HG03135 (cell line): ENCODE results near the gene NECTIN4.
"Not testable (repeated sequence)": the region's sequence is repeated elsewhere in the genome, so short reads cannot be mapped to it uniquely, and the experiment has no call there.

Source experiments
- ATAC-seq: cut with Tn5 transposase; IDR thresholded peaks from one replicate; pipeline ENCODE4 v1.9.1; 2021; ENCODE audit warnings: mild to moderate bottlenecking, moderate library complexity; ENCODE audit not compliant: unreplicated experiment

The NECTIN4 gene

DNA sequence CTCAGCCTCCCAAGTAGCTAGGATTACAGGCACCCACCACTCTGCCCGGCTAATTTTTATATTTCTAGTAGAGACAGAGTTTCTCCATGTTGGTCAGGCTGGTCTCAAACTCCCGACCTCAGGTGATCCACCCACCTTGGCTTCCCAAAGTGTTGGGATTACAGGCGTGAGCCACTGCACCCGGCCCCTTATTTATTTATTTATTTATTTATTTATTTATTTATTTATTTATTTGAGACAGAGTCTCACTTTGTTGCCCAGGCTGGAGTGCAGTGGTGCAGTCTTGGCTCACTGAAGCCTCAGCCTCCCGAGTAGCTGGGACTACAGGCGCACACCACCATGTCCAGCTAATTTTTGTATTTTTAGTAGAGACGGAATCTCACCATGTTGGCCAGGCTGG, 23.7 kb downstream of the NECTIN4 start:
- ATAC-seq: not testable (repeated sequence)

DNA sequence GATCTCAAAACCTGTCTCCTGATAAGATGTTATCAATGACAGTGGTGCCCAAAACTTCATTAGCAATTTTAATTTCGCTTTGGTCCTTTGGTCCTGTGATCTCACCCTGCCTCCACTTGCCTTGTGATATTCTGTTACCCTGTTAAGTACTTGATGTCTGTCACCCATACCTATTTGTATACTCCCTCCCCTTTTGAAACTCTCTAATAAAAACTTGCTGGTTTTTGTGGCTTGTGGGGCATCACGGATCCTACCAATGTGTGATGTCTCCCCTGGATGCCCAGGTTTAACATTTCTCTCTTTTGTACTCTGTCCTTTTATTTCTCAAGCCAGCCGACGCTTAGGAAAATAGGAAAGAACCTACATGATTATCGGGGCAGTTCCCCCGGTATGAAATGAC, 25.4 kb downstream of the NECTIN4 start:
- ATAC-seq: not testable (repeated sequence)

DNA sequence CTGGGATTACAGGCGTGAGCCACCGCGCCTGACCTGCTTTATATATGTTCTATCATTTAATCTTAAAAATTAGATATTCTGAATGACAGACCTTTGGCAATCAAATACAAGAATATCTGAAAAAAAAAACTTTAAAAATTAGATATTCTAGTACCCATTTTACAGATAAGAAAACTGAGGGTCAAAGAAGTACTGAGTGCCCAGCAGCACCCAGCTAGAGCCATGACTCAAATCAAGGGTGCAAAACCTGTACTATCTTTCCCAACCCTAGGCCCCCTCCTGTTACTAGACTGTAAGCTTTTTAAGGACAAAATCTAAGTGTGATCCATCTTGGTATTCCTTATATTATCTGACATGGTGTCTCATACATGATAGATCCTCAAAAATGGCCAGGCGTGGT, 27.9 kb downstream of the NECTIN4 start:
- ATAC-seq: no peak

DNA sequence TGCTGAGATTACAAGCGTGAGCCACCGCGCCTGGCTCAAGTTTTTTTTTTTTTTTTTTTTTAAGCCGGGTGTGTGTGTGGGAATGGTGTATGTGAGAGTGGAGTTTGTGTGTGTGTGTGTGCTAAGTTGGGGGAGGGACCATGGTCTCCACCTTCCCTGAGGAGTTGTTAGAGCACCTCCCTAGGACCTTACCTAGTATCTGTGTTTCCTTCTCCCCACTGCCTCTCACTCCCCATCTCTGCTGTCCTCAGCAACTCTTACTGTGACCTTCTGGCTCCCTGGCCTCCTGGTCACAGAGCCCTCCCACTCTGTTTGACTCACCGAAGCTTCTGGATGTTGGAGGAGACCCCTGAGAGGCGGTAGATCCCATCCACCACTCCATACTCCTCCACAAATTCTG, 30.1 kb downstream of the NECTIN4 start:
- no peak for ATAC-seq

DNA sequence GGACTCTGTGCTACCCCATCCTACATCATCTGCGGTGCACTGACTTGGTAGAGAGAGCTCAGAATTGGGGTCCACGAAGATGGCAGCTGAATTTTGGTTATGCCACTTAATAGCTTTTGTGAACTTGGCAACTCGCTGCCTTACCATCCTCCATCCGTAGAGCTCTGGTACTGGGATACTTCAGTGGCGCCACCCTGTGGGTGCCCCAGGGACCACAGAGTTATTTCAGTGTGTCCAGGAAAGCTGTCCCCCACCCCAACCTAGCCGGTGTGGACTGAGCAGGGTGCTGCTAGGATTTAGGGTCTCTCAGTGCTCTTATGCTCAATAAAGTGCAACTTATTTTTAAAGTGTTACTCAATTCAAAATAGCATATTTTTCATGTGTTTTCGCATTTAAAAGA, 34.6 kb downstream of the NECTIN4 start:
- no peak for ATAC-seq

DNA sequence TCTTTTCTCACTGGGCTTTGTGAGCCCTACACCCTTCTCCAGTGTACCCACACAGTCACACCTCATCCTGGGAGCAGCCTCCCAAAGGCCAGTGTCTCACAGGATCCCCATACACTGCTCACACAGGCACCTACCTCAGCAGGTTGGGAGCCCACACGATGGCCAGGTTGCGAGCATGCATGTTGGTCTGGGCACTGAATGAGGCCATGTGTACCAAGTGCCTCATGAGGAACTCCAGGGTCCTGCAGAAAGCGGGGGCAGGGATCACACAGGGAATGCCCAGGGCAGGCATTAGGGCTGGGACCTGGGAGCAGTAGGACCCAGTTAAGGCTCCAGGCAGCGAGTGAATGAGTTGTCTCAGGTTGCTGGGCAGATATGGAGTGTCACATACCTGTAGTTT, 35.1 kb downstream of the NECTIN4 start:
- ATAC-seq: no peak

DNA sequence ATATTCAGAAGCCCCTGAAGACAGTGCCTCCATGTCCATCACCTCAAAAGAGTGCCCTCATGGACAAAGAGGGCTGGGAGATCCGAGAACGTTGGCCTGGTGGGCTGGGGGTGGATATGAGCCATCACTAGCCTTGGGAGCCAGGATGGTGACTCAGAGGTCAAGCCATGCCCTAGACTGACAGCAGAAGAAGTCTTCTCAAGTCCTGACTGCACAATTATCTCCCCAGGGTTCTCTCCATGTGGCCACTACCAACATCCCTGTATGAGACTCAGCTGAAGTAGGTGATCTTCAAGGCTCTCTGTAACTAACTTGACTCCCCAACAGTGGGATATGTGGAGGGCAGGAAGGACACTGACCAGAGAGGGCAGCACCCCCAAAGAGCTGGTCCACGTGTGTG, 36.5 kb downstream of the NECTIN4 start:
- no peak for ATAC-seq

DNA sequence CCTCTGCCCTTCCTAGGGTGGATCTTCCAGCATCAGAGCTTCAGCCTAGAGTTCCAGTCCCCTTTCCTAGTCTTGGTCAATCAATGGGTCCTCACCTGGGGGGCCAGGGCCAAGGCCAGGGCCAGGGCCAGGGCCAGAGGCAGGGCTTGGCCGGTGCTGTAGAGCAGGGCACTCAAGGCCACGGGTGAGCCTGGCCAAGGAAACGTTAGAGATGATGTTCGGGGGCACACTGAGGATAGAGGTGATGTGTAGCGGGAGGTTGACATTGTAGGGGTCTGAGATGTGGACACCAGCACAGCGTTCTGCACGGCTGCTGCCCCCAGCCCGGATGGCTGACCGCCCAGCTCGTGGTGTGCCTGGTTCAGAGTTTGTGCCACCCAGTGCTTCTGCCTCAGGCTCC, 38.1 kb downstream of the NECTIN4 start:
- ATAC-seq: no peak

DNA sequence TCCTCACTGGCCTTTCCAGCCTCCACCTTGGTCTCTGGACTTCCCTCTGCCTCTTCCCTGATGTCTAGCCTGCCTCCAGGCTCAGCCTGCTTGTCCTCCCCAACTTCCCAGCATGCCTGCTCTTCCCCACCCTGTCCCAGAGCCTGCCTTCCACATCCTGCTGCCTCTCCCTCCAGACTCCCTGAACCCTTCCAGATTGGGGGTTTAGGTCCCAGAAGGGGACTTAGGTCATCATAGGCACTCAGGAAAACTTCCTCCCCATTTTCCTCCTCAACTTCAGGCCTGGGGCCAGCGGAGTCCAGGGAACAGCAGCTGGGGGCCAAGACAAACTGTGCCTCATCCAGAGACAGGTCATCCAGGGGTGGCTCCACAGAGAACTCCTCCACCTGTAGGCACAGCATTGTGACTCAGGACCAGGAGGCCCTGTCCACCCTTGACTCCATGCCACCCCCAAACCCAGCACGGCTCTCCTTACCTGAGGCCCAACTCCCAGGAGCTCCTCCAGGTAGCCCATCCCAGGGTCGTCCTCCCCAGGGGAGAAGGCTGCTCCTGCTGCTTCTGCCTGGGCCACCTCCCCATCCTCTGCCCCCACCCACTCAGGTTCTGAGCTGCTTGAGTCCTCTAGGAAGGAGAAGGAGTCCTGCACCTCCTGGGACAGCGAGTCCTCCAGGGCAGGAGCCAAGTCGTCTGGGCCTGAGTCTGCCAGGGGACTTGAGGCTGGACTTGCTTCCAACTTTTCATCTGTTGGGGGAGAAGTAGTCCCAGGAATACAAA, 40.2 kb downstream of the NECTIN4 start:
- no peak for ATAC-seq

DNA sequence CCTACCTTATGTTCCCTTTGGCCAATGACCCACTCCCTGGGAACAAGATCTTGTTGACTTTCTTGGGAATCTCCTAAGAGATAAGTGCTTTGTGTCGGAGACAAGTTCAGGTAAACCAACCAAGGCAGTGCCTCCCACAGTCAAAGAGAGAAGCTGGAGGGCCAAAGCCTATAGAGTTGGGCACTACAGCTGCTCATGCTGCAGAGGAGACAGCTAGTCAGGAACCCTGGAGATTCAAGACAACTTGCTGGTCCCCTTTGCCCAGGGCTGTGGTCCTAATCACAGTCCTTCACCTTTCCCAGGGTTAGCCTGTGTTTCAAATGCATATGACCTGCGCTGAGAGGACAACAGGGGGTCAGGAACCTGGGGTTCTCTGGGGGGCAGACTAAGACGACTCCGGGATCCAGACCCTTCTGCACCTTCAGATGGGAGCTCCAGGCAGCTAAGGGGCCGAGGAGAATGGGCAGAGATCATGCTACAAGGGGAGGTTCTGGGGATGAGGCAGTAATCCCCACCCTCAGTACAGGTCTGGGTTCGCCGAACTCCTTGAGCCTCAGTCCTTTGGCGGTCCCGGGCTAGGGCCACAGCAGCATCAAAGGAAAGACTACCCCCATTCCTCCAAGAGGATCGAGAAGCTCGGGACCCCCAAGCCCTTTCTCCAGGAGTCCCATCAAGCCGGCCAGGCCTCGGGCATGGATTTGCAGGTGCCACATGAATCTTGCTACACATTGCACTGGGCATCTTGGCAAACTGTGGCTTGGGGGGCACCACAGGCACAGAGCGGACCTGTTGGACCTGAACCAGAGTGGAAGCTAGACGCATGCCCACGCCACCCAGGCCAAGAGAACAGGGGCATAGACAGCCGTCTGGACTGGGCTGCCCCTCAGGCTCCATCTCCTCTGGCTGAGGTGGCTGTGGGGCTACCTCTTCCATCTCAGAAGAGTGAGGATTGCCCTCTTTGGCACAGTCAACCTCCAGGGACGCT, 41.6 kb downstream of the NECTIN4 start:
- no peak for ATAC-seq

DNA sequence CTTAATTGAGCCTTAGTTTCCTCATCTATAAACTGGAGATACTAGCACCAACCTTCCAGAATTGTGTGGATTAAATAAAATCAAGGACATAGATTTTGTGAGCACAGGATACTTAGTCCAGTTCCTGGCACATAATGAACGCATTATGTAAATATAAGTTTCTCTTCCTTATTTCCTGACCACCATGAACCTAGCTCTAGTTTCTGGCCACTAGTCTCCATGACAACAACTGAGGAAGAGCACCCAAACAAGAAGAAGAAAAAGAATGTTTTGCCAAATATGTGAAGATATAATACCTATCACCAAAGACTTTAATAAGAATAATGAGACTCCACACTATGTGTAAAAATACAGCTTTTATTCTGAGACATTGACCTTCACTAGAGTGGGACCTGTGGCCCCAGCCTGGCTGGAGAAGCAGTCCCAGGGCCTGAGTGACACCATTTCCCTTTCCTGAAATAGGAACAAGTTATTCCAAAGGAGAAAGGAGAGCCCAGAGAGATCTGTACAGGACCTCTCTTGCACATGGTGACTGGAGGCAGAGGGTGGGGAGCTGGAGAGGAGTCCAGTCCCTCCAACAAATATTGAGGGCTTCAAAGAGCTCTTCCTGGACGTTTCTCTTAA, 42.6 kb downstream of the NECTIN4 start:
- ATAC-seq: peak; percentile 38

DNA sequence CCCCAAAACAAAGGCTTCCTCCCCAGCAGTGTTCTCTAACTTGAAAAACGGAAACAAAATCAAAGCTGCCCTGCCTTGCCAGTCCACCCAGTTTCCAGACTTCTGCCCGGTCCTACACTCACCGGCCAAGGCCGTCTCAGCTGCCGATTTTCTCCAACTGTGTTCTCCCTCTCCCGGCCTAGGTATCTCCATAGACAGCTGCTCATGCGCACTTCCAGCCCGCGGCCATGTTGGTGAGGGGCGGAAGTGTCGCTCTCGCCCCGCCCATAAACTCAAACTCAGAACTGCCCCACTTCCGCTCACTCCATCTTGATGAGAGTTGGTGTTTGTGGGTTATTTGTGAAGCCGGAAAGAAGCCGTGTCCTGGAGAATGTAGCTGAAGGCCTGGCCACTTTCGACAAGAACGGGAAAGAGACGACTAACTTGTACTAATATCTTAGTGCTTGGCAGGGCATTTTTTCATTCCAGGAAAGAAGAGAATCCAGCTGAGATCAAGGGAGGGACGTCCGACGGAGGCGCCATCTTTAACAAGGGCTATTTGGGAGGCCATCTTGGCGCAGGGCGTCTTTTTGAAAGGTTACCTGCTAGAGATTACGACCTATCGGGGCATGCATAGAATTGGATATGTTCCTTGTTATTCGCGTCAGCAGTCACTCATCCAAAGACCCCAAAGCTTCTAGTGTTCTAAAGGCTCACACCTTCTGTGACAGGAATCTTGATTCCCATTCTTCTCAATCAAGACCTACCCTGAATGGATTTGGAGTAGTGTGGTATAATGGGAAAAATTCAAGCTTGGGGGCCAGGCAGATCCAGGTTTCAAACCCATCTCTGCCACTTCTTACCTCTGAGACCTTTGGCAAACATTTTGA, 43.4 kb downstream of the NECTIN4 start, which contains the start of gene USF1:
Gene USF1 (minus strand): TSS at position 242 of the 869 bp plus-strand sequence. CDS start 2,702 bp downstream, outside the sequence.
- peak; percentile 43 for ATAC-seq

DNA sequence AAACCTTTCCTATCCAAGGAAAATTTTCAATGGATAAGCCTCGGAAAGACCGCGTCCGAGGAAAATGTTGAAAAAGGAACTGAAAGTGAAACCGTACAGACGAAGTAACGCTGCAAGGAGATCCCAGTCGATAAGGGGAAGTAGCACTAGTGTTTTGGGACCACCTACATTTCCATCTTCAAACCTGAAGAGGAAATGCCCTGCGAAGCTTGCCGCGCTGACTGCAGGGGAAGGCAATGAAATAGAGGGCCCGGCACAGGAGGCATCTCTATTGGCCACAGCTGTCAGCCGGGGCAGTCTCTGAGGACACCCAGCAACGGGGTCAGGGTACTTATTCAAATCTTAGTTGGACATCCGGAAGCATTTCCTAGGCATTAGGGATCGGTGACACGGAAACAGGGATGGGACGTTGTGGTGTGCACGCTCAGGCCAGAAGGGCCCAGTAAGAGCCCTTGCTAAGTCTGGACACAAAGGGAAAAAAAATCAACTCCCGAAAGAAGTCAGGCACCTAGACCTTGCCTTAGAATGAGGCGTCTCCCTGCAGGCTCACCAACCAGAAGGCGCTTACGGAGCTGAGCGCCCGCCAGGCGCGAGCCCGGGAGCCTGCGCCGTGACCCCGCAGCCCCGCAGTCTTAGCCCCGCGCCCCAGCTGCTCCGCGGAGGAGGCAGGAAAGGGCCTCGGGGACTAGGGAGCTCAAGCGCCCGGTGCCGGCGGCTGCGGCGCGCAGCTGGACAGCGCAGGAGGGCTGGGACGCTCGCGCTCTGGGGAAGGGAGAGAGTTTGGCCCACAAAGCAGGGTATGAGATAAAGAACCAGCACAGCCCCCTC, 44.2 kb downstream of the NECTIN4 start:
- ATAC-seq: peak; percentile 43

DNA sequence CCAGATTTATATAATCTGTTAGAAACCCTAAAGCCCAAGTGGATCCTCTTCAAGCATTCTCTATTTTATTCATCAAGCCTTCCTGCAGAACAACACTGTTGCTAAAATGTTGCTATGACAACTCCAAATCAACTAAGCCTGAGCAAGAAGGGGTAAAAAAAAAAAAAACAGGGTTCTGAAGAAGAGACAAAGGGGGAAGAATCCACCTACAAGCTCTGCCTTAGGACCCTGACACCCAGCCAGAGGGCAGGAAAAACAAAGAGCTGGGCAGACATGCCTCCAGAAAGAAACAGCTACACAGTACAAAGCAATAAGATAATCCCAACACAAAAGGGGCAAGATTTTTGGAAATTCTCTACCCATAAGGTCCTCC, 44.8 kb downstream of the NECTIN4 start:
- ATAC-seq: no peak

DNA sequence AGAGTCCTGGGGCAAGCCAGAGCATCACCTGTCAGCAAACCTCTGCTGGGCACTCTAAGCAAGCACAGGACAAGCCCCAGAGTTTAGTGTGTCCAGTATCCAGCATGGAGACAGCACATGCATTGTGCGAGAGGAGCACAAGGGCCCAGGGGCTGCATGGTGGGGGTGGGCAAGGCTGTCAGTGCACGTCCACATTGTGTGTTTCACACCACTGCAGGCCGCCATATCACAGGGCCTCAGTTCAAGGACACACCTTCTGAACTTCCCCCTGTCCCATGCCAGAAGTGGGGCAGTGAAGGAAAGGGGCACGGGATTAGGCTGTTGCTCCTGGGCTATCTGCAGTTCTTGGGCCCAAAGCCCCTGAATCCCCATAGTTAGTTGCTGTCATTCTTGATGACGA, 49.8 kb downstream of the NECTIN4 start:
- ATAC-seq: no peak

DNA sequence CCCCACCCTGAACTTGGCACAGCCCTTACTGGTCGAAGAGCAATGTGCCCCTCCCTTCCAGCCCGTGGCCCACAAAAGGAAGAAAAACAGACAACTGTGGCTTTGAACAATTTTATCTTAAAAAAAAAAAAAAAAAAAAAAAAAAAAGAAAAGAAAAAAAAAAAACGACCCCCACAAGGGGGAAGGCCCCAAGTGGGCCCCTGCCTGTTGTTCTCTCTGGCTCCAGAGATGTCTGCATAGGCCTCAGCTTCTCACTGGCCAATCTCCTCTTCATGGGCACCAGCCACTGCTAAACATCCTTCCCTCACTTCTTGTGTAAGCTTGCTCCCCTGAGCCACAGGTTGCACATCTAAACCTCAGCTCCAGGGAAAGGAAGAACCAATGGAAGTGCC, 50.2 kb downstream of the NECTIN4 start:
- no peak for ATAC-seq

DNA sequence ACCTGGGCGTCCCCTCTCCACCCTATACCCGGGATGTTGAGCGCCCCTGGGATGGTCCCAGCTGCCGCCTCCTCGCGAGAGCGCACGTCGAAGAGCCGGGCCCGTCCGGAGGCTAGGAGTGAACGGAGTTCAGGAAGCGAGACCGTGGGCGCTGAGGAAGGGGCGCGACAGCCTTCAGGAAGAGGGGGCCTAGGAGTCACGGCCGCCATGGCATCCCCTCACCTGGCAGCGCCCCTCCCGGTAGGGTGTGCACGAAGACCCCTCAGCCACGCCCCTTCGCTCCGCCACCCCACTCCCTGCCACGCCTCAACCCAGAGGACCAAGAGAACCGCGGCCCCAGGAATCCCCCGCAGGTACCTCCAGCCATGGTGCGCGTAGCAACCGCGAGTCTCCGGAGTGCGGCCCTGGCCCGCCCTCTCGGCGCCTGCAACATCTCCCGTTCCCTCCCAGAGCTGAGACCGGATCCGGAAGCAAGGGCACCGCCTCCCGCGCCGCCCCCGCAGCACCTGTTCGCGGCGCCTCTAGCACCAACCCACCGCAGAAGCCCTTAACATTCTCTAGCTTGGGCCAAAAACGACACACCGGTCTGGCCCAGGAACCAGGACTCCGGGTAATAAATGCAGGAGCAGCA, 50.7 kb downstream of the NECTIN4 start, which contains the start of gene TSTD1:
Gene TSTD1 (minus strand): TSS at position 442 of the 631 bp plus-strand sequence. CDS start 75 bp downstream, at position 367.
- ATAC-seq: peak; percentile 72

DNA sequence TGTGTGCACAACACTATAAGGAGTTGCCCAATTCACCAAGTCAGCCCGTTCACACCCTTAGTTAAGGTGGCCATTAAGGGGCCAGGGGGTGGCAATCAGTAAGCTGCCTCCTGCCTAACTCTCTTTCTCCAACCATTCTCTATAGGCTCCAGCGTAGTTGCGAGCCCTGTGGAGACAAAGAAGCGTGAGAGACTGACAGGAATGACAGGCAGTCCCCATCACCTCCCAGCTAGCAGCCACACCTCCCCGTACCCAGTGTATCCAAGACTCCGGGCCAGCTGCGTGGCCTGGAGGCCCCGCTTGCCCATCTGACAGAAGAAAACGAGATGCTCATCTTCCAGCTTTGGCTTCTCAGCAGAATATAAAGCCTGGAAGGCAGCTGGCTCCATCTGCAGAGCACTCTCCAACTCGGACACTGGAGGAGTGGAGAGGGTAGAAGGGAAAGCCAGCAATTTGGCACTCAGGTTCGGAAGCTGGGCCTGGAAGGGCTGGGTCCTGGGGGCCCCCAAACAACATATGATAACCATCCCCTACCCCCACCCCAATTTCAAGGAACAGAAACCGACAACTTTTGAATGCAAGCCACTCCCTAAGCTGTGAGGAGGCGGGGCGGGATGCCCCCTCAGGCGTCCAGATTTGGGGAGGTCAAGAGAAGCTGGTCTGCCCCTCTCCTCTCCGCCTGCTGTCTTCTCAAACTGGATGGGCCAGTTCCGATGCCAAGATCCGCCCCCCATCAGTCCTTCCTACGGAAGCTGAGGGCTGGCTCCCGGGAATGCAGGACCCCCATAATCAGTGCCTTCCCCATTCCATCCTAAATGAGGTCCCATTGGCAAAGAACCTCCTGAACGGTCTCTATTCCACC, 51.5 kb downstream of the NECTIN4 start:
- no peak for ATAC-seq
